Activated naive CD4-positive, alpha-beta T cell treated with anti-CD3 and anti-CD28 coated beads, Interleukin-2, amount 10 ng/mL, durations not matched to agents 7 days and 5 days (primary cell): ENCODE measurements around the gene OR10H5.
A peak's percentile ranks its signal among the peaks of the same experiment; 100 is the strongest.
"Not testable (repeated sequence)": the region's sequence is repeated elsewhere in the genome, so short reads cannot be mapped to it uniquely, and the experiment has no call there.

Experiments used
- CTCF ChIA-PET: fragments of 350-600 bp; sonication (Branson Sonifier 250); formaldehyde crosslinking; loops from one replicate; lab custom pipeline; 2021; ENCODE audit warnings: antibody characterized with exemption; lab: Charles Lee
- DNase-seq: peaks from one replicate; pipeline ENCODE4 v3.0.0-alpha.2; 2020
- H3K27ac Mint-ChIP-seq: one replicate; pipeline ENCODE4 v1.8.0; 2021; ENCODE audit warnings: mild to moderate bottlenecking, moderate library complexity, mixed read lengths
- H3K27me3 Mint-ChIP-seq: one replicate; pipeline ENCODE4 v1.8.0; 2021; ENCODE audit warnings: mild to moderate bottlenecking, mixed read lengths
- H3K36me3 Mint-ChIP-seq: one replicate; pipeline ENCODE4 v1.8.0; 2021; ENCODE audit warnings: mixed read lengths
- H3K4me1 Mint-ChIP-seq: one replicate; pipeline ENCODE4 v1.8.0; 2021; ENCODE audit warnings: mixed read lengths
- H3K4me3 Mint-ChIP-seq: one replicate; pipeline ENCODE4 v1.8.0; 2021; ENCODE audit warnings: mild to moderate bottlenecking, moderate library complexity, mixed read lengths
- H3K9me3 Mint-ChIP-seq: one replicate; pipeline ENCODE4 v1.8.0; 2021; ENCODE audit warnings: mixed read lengths

Gene OR10H5

GRCh38 chr19:15781661-15782060, 5.8 kb upstream of the OR10H5 start:
- H3K27me3 Mint-ChIP-seq: peaks cover 4% of the 10 kb centered on the region
- H3K9me3 Mint-ChIP-seq: no peaks in the 10 kb centered on the region
- DNase-seq: no peak
- H3K36me3 Mint-ChIP-seq: no peaks in the 10 kb centered on the region
- no peaks in the 10 kb centered on the region for H3K4me1 Mint-ChIP-seq
- no peak overlapping the region for H3K4me3 Mint-ChIP-seq
- no peak overlapping the region for H3K27ac Mint-ChIP-seq
- CTCF ChIA-PET: no interaction called here

GRCh38 chr19:15782211-15782610, 5.2 kb upstream of the OR10H5 start:
- H3K27me3 Mint-ChIP-seq: peaks cover 5% of the 10 kb centered on the region
- DNase-seq: no peak
- no peak overlapping the region for H3K27ac Mint-ChIP-seq
- no peaks in the 10 kb centered on the region for H3K9me3 Mint-ChIP-seq
- no peaks in the 10 kb centered on the region for H3K4me1 Mint-ChIP-seq
- CTCF ChIA-PET: no interaction called here
- no peaks in the 10 kb centered on the region for H3K36me3 Mint-ChIP-seq
- no peak overlapping the region for H3K4me3 Mint-ChIP-seq

- H3K27me3 Mint-ChIP-seq: peaks cover 12% of the 10 kb centered on the region
- H3K4me3 Mint-ChIP-seq, CTCF ChIA-PET, DNase-seq, H3K9me3 Mint-ChIP-seq, H3K27ac Mint-ChIP-seq, H3K36me3 Mint-ChIP-seq, H3K4me1 Mint-ChIP-seq: not testable (repeated sequence)
Measured at GRCh38 chr19:15782896-15783295, 4.6 kb upstream of the OR10H5 start.

GRCh38 chr19:15788594-15789270, 1.3 kb downstream of the OR10H5 start:
- no peaks in the 10 kb centered on the region for H3K4me1 Mint-ChIP-seq
- no peak for DNase-seq
- H3K4me3 Mint-ChIP-seq: no peak overlapping the region
- H3K36me3 Mint-ChIP-seq: no peaks in the 10 kb centered on the region
- H3K27ac Mint-ChIP-seq: no peak overlapping the region
- H3K9me3 Mint-ChIP-seq: no peaks in the 10 kb centered on the region
- CTCF ChIA-PET: no interaction called here
- peaks cover 31% of the 10 kb centered on the region for H3K27me3 Mint-ChIP-seq

GRCh38 chr19:15790096-15790495, 2.6 kb downstream of the OR10H5 start:
- DNase-seq: no peak
- Mint-ChIP-seq H3K36me3 (no peaks in the 10 kb centered on the region), H3K9me3 (no peaks in the 10 kb centered on the region), H3K27ac (no peak overlapping the region), H3K27me3 (peaks cover 35% of the 10 kb centered on the region), H3K4me3 (no peak overlapping the region), H3K4me1 (no peaks in the 10 kb centered on the region)
- CTCF ChIA-PET: interaction anchor here (0.9 kb wide), 1 partner anchor 79 kb away, joined by 3 read pairs; no protein-coding TSS in a partner anchor

- H3K4me3 Mint-ChIP-seq, H3K27ac Mint-ChIP-seq, CTCF ChIA-PET, H3K4me1 Mint-ChIP-seq, H3K36me3 Mint-ChIP-seq, H3K9me3 Mint-ChIP-seq, DNase-seq: not testable (repeated sequence)
- peaks cover 21% of the 10 kb centered on the region for H3K27me3 Mint-ChIP-seq
Measured at GRCh38 chr19:15794279-15794678, 6.8 kb downstream of the OR10H5 start.

- Mint-ChIP-seq H3K4me1 (peaks cover 4% of the 10 kb centered on the region), H3K36me3 (no peaks in the 10 kb centered on the region), H3K4me3 (no peak overlapping the region), H3K27ac (no peak overlapping the region), H3K27me3 (peaks cover 42% of the 10 kb centered on the region), H3K9me3 (no peaks in the 10 kb centered on the region)
- CTCF ChIA-PET: no interaction called here
- no peak for DNase-seq
Measured at GRCh38 chr19:15810335-15810734, 22.9 kb downstream of the OR10H5 start.

GRCh38 chr19:15811476-15811875, 24.0 kb downstream of the OR10H5 start:
- CTCF ChIA-PET: interaction anchor here (0.7 to 0.8 kb wide), 2 partner anchors 9 to 374 kb away, joined by 3 read pairs; partner anchors contain the start of gene FAM32A
- no peak for DNase-seq
- H3K9me3 Mint-ChIP-seq: no peaks in the 10 kb centered on the region
- peaks cover 4% of the 10 kb centered on the region for H3K4me1 Mint-ChIP-seq
- no peak overlapping the region for H3K4me3 Mint-ChIP-seq
- no peak overlapping the region for H3K27ac Mint-ChIP-seq
- H3K27me3 Mint-ChIP-seq: peaks cover 42% of the 10 kb centered on the region
- H3K36me3 Mint-ChIP-seq: no peaks in the 10 kb centered on the region

- Mint-ChIP-seq H3K27ac (no peak overlapping the region), H3K27me3 (peaks cover 42% of the 10 kb centered on the region), H3K9me3 (no peaks in the 10 kb centered on the region), H3K4me3 (no peak overlapping the region), H3K36me3 (no peaks in the 10 kb centered on the region), H3K4me1 (peaks cover 4% of the 10 kb centered on the region)
- DNase-seq: peak; percentile 50
- CTCF ChIA-PET: interaction anchor here (0.7 to 0.8 kb wide), 2 partner anchors 8 to 373 kb away, joined by 3 read pairs; partner anchors contain the start of gene FAM32A
Measured at GRCh38 chr19:15812060-15812722, 24.7 kb downstream of the OR10H5 start.

GRCh38 chr19:15813916-15814315, 26.5 kb downstream of the OR10H5 start:
- Mint-ChIP-seq H3K4me3 (no peak overlapping the region), H3K4me1 (peaks cover 4% of the 10 kb centered on the region), H3K36me3 (no peaks in the 10 kb centered on the region), H3K27me3 (peaks cover 42% of the 10 kb centered on the region), H3K9me3 (no peaks in the 10 kb centered on the region), H3K27ac (no peak overlapping the region)
- no peak for DNase-seq
- CTCF ChIA-PET: no interaction called here

- Mint-ChIP-seq H3K27me3 (peaks cover 45% of the 10 kb centered on the region), H3K4me1 (peaks cover 4% of the 10 kb centered on the region)
Measured at GRCh38 chr19:15815306-15815705, 27.8 kb downstream of the OR10H5 start, which contains the start of gene OR10H1. OR10H1 (minus strand) TSS chr19:15815664; CDS start chr19:15808037, 7,627 bp downstream.

GRCh38 chr19:15820646-15821045, 33.2 kb downstream of the OR10H5 start:
- H3K4me3 Mint-ChIP-seq: no peak overlapping the region
- H3K4me1 Mint-ChIP-seq: no peaks in the 10 kb centered on the region
- no peaks in the 10 kb centered on the region for H3K9me3 Mint-ChIP-seq
- no peak overlapping the region for H3K27ac Mint-ChIP-seq
- no peak for DNase-seq
- H3K36me3 Mint-ChIP-seq: no peaks in the 10 kb centered on the region
- H3K27me3 Mint-ChIP-seq: peaks cover 9% of the 10 kb centered on the region
- CTCF ChIA-PET: interaction anchor here (1.2 kb wide), 1 partner anchor 9 kb away, joined by 3 read pairs; no protein-coding TSS in a partner anchor

More at GRCh38 chr19:15815306-15815705, 27.8 kb downstream of the OR10H5 start, which contains the start of gene OR10H1:
- no peak within 1 kb of the TSS for H3K4me3 Mint-ChIP-seq
- no peak for DNase-seq
- CTCF ChIA-PET: no interaction called here
- H3K36me3 Mint-ChIP-seq: no peaks in the 10 kb centered on the region
- H3K27ac Mint-ChIP-seq: no peak within 1 kb of the TSS
- H3K9me3 Mint-ChIP-seq: no peaks in the 10 kb centered on the region

- H3K9me3 Mint-ChIP-seq: no peaks in the 10 kb centered on the region
- no peak overlapping the region for H3K4me3 Mint-ChIP-seq
- CTCF ChIA-PET: no interaction called here
Measured at GRCh38 chr19:15825753-15826152, 38.3 kb downstream of the OR10H5 start.

GRCh38 chr19:15828121-15828610, 40.7 kb downstream of the OR10H5 start:
- no peaks in the 10 kb centered on the region for H3K36me3 Mint-ChIP-seq
- no peaks in the 10 kb centered on the region for H3K9me3 Mint-ChIP-seq
- no peak overlapping the region for H3K4me3 Mint-ChIP-seq
- CTCF ChIA-PET: interaction anchor here (1.0 kb wide), 1 partner anchor 67 kb away, joined by 3 read pairs; no protein-coding TSS in a partner anchor
- peaks cover 28% of the 10 kb centered on the region for H3K27me3 Mint-ChIP-seq
- DNase-seq: no peak
- no peak overlapping the region for H3K27ac Mint-ChIP-seq
- H3K4me1 Mint-ChIP-seq: no peaks in the 10 kb centered on the region

More at GRCh38 chr19:15825753-15826152, 38.3 kb downstream of the OR10H5 start:
- no peaks in the 10 kb centered on the region for H3K36me3 Mint-ChIP-seq
- H3K27me3 Mint-ChIP-seq: peaks cover 28% of the 10 kb centered on the region
- H3K4me1 Mint-ChIP-seq: no peaks in the 10 kb centered on the region
- DNase-seq: no peak
- H3K27ac Mint-ChIP-seq: no peak overlapping the region
